Measurements from ENCODE around the gene PF4V1.
"Not testable (repeated sequence)": the region's sequence is repeated elsewhere in the genome, so short reads cannot be mapped to it uniquely, and the experiment has no call there.

The PF4V1 gene

DNA sequence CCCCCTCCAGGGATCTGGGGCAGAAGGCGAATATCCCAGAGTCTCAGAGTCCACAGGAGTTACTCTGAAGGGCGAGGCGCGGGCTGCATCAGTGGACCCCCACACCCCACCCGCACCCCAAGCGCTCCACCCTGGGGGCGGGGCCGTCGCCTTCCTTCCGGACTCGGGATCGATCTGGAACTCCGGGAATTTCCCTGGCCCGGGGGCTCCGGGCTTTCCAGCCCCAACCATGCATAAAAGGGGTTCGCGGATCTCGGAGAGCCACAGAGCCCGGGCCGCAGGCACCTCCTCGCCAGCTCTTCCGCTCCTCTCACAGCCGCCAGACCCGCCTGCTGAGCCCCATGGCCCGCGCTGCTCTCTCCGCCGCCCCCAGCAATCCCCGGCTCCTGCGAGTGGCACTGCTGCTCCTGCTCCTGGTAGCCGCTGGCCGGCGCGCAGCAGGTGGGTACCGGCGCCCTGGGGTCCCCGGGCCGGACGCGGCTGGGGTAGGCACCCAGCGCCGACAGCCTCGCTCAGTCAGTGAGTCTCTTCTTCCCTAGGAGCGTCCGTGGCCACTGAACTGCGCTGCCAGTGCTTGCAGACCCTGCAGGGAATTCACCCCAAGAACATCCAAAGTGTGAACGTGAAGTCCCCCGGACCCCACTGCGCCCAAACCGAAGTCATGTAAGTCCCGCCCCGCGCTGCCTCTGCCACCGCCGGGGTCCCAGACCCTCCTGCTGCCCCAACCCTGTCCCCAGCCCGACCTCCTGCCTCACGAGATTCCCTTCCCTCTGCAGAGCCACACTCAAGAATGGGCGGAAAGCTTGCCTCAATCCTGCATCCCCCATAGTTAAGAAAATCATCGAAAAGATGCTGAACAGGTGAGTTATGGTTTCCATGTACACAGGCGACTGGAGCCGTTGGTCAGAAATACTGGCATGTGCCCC lies 16.3 kb downstream of the PF4V1 start, which contains the start of gene CXCL1:
TSS of gene CXCL1 (plus strand) at position 264 of the 926 bp plus-strand sequence. CDS start at position 342, 78 bp downstream.
- DNase-seq (ENCODE audit: low read depth in 3 of 3, low spot score in 1 of 3): no peak

- no peak for DNase-seq (ENCODE audit: low read depth in 3 of 3, low spot score in 1 of 3)
Observed at GRCh38 chr4:73870260-73870659, 17.2 kb downstream of the PF4V1 start.

- no peak for DNase-seq (ENCODE audit: low read depth in 3 of 3, low spot score in 1 of 3)
Observed at GRCh38 chr4:73870768-73871167, 17.7 kb downstream of the PF4V1 start.

DNA sequence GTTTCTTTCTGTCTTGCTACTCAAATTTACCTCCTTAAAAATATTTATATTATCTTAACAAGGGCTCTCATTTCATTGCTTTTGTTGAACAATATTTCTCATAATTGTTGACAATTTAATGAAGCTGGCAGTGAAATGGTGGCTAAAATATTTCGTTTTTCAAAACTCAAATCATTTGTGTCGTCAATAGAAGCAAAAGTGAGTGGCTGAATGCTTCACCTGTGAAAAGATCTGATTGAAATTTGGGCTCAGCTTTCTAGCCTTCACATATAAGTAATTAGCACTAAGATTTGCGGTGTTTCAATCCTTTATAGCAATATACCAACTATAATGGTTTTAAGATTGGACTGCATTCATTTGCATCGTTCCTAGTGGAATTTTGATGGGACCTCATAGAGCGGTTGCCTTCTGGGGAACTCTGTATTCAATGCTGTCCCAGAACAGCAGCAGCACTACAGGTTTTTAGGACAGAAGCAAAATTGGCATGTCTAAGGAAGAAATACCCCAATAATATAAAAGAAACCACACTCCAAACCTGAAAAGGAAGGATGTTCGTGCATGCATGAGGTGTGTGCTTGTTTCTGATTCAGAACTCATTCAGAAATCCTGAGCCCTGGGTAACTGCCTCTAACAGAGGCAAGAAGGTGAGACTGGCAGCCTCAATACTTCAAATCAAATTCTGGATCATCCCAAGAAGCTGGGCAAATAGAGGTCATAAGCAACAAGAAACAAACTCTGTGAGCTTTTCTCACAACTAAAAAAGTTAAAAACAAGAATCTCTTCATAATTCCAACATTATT lies 18.6 kb downstream of the PF4V1 start:
- no peak for DNase-seq (ENCODE audit: low read depth in 3 of 3, low spot score in 1 of 3)

- DNase-seq (ENCODE audit: low read depth in 3 of 3, low spot score in 1 of 3): no peak
Observed at GRCh38 chr4:73872316-73873108, 19.4 kb downstream of the PF4V1 start.

DNA sequence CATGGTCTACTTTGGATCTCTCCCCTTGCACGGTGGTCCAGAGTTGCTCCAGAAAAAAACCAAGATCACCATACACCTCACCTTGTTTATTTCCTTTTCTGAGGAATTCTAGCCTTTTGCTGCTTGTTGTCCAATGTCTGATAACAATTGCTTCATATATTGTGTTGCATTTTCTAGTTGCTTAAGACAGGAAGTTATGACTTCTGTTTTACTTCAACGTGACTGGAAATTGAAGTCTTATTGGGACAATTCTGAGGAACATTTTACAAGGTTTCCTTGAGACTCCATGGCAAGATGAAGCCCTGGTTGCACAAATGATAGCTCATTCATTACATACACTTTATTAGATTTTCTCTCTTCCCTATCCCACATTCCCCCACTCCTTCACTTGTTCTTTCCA lies 21.3 kb downstream of the PF4V1 start:
- no peak for DNase-seq (ENCODE audit: low read depth in 3 of 3, low spot score in 1 of 3)

- DNase-seq (ENCODE audit: low read depth in 3 of 3, low spot score in 1 of 3): no peak
Observed at GRCh38 chr4:73875401-73875800, 22.3 kb downstream of the PF4V1 start.

GRCh38 chr4:73883306-73883705 lies 30.2 kb downstream of the PF4V1 start:
- DNase-seq (ENCODE audit: low read depth in 3 of 3, low spot score in 1 of 3): no peak

DNA sequence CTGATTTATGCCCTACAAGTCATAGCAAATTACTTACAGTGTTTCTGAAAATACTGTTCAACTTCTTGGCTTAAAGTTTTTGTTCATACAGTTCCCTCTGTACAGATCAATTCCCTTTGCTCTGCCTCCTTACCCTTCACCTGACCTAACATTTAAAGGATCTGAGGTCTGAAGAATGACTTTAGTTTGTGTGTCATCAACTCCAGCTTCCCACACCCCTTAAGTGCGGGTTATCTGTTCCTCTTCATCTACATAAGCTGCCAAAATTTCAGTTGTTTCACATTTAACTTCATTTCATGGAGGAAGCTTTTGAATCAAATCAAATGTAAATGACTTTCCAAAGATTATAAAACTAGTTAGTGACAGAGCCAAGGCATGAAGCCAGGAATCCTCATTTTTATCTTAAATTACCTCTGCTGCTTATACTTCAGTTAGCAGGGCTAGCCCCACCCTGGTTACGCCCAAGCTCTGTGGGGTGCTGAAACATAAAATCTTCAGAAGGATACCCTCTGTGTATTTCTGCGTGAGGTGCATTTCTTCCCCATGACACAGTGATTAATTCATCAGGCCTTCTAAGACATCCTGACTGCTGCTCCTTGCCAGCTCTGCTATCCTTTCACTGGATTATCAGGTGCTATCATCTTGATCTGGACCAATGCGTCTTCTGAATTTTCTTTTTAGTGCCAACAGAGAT lies 32.6 kb downstream of the PF4V1 start:
- DNase-seq (ENCODE audit: low read depth in 3 of 3, low spot score in 1 of 3): no peak

DNA sequence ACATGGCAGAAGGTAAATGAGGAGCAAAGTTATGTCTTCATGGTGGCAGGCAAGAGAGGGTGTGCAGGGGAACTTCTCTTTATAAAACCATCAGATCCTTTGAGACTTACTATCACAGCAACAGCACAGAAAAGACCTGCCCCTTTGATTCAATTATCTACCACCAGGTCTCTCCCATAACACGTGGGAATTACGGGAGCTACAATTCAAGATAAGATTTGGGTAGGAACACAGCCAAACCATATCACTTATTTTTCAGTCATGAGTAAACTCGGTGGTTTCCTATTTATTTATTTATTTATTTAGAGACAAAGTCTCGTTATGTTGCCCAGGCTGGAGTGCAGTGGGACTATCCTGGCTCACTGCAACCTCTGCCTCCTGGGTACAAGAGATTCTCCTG lies 38.2 kb downstream of the PF4V1 start:
- no peak for DNase-seq (ENCODE audit: low read depth in 3 of 3, low spot score in 1 of 3)

DNA sequence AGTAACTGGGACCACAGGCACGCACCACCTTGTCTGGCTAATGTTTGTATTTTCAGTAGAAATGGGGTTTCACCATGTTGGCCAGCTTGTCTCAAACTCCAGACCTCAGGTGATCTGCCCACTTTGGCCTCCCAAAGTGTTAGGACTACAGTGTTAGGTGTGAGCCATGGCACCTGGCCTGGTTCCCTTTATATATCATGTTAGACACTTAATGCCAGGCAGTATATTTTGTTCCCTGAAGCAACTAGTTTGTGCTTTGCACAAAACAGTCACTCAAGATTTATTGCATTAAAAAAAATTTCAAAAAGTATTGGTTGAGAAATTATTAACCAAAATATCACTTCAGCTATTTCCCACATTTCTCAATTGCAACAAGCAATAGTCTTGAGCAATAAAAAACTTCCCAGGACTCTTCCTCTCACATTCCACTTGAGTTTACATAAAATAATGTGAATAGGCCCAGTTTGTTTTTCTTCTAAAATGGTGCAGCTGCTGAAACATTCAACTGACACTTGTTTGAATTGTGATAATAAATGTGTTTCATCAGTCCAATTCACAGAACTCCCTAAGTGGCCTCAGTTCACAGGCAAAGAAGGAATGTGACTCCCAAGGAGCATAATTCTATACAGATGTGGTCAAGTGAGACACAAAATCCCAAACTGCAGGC lies 38.8 kb downstream of the PF4V1 start:
- no peak for DNase-seq (ENCODE audit: low read depth in 3 of 3, low spot score in 1 of 3)

- DNase-seq (ENCODE audit: low read depth in 3 of 3, low spot score in 1 of 3): no peak
Observed at GRCh38 chr4:73892966-73893365, 39.9 kb downstream of the PF4V1 start.

DNA sequence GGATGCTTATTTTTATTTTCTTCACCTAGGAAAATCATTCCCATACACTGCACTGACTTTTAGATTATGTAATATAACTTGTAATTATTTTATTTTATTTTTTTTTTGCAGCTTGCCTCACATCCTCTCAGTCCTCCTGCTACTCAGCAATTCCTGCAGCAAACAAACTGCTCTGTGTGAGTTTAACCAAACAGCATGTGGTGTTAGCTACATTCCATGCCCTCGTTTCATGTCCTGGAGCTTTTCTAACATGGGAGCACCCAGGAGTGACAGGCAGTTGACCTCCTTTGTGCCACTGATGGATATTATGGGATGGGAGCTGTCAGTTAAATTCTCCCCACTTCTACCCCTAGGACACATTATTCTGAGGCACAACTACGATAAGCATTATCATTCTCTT lies 40.9 kb downstream of the PF4V1 start:
- no peak for DNase-seq (ENCODE audit: low read depth in 3 of 3, low spot score in 1 of 3)

- DNase-seq (ENCODE audit: low read depth in 3 of 3, low spot score in 1 of 3): no peak
Observed at GRCh38 chr4:73895201-73896175, 42.4 kb downstream of the PF4V1 start.

DNA sequence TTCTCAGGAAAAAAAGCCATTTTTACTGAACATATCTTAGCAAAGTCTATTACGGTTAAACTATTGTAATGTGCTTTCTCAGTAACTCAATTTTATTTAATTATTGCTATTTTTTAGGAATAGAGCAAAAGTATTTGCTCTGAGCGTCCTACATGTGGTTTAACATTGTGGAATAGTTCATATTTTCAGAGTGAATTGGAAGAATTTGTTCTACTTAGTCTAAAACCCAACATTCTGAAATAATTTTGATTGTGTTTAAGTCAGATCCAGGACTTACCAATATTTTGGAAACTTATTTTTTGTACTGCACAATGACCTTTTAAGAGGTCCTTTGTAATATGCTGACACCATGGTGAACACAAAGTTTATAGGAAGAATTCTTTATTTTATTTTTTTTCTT lies 43.3 kb downstream of the PF4V1 start:
- no peak for DNase-seq (ENCODE audit: low read depth in 3 of 3, low spot score in 1 of 3)

DNA sequence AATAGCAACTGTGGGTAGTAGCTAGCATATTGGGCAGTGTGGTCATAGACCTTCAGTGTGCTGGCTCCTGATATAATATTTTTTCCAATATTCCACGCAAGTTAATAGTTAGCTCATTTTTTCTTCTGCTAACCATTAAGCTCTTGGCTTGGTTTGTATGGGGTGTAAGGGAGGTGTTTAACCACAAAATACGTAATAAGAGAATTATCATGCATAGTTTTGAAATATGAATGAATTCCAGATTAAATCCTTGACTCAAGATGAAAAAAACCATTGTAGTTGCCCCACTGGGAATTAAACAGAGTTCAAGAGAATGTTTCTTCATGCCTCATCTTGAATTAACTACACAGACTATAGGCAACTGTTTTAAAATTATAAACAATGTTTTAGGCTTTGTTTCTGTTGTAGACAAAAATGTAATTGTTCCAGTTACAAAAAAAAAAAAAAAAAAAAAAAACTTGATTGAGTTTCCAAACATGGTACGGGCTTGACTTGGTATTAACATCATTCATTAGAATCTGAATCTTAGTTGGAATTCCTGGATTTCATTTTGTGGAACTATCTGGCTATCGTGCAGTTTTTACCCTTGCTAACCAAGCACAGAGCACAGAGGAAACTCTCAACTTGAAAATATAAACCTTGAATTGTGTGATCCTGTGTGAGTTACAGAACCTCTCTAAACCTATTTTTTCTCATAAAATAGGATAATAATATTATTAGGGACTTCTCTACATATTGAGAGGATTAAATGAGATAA lies 44.5 kb downstream of the PF4V1 start:
- DNase-seq (ENCODE audit: low read depth in 3 of 3, low spot score in 1 of 3): no peak

DNA sequence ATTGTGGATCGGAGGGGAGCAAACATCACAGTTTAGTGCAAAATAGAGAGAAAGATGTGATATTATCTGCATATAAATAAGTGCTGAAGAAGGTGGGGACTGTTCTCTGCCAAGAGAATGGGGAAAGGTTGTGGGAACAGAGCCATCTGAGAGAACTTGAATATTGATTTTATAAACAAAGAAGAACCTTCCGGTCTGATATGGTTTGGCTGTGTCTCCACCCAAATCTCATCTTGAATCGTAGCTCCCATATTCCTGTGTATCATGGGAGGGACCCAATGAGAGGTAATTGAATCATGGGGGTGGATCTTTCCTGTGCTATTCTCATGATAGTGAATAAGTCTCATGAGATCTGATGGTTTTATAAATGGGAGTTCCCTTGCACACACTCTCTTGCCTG lies 46.2 kb downstream of the PF4V1 start:
- DNase-seq (ENCODE audit: low read depth in 3 of 3, low spot score in 1 of 3): not testable (repeated sequence)

GRCh38 chr4:73901031-73901430 lies 47.9 kb downstream of the PF4V1 start:
- no peak for DNase-seq (ENCODE audit: low read depth in 3 of 3, low spot score in 1 of 3)
